22Rv1 (cell line): ENCODE results near the gene EMX1.

ENCODE experiments used
- H3K27ac ChIP-seq: fragments of 450-650 bp; 2 replicates; pipeline ENCODE4 v1.5.1; 2017
- ZFX ChIP-seq: fragments of 450-650 bp; IDR thresholded peaks from 2 replicates; pipeline ENCODE4 v1.6.1; 2017; ENCODE audit warnings: antibody characterized with exemption, borderline replicate concordance
- TF ChIP-seq, protein P1 (sequence below): fragments of 450-650 bp; IDR thresholded peaks from 2 replicates; pipeline ENCODE4 v1.5.1; 2017; ENCODE audit warnings: mild to moderate bottlenecking

EMX1 gene

DNA sequence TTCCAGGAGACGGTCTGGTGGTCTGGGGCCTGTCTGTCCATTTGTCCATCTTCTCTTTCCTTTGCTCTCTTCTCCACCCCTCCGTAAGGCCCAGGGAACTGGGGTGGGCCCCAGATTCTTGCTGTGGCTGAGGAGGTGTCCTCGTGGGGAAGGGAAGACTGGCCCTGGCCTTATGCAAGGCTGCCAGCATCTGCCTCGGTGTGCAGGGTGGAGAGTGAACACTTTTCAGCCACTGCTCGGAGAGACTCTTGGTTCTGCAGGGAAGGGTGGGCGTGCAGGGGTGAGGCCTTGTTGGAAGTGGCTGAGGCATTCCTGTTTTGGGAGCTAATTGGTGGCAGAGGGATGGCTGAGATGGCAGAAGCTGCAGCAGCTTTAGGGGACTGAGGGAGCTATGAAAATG, 23.0 kb downstream of the EMX1 start:
- TF ChIP-seq ZFX, result no peak
- TF ChIP-seq, protein P1, sequence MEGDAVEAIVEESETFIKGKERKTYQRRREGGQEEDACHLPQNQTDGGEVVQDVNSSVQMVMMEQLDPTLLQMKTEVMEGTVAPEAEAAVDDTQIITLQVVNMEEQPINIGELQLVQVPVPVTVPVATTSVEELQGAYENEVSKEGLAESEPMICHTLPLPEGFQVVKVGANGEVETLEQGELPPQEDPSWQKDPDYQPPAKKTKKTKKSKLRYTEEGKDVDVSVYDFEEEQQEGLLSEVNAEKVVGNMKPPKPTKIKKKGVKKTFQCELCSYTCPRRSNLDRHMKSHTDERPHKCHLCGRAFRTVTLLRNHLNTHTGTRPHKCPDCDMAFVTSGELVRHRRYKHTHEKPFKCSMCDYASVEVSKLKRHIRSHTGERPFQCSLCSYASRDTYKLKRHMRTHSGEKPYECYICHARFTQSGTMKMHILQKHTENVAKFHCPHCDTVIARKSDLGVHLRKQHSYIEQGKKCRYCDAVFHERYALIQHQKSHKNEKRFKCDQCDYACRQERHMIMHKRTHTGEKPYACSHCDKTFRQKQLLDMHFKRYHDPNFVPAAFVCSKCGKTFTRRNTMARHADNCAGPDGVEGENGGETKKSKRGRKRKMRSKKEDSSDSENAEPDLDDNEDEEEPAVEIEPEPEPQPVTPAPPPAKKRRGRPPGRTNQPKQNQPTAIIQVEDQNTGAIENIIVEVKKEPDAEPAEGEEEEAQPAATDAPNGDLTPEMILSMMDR, result no peak
- no peak overlapping the region for H3K27ac ChIP-seq

DNA sequence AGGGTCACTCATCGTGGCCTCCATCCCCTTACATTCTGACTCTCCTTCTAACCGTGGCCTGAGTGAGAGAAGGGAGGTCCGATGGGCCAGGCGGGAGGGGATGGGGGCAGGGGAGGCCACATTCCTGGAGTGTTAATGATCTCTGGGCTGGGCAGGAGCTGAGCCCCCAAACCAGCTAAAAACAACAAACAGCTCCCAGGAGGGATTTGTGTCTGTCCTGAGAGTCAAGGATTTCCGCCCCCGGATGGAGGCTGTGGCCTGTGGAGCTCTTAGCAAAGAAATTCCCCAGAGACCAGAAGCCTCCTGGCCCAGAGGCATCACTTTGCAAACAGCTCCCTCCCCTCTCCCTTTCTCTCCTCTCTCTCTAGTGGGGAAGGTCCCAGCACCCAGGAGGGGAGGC, 23.5 kb downstream of the EMX1 start:
- H3K27ac ChIP-seq, result no peak overlapping the region
- TF ChIP-seq, protein P1, result no peak
- TF ChIP-seq ZFX, result no peak

DNA sequence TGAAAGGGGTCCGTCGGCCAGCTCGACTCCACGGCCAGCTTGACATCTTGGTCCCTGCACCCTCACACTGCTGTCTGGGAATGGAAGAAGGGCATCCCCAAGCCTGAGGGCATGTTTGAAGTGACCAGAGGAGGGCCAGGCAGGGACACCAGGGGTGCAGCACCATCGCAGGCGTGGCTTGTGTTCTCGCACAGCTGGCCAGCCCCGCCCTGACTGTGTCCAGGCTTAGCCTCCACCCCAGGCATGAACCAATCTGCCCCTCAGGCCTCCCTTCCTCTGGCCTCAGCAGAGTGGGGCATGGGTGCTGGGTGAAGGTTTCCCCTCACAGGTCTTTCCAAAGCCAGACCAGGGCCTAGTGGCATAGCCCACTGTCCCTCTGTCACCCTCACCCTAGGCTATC, 25.0 kb downstream of the EMX1 start:
- TF ChIP-seq, protein P1, result no peak
- TF ChIP-seq ZFX, result no peak

DNA sequence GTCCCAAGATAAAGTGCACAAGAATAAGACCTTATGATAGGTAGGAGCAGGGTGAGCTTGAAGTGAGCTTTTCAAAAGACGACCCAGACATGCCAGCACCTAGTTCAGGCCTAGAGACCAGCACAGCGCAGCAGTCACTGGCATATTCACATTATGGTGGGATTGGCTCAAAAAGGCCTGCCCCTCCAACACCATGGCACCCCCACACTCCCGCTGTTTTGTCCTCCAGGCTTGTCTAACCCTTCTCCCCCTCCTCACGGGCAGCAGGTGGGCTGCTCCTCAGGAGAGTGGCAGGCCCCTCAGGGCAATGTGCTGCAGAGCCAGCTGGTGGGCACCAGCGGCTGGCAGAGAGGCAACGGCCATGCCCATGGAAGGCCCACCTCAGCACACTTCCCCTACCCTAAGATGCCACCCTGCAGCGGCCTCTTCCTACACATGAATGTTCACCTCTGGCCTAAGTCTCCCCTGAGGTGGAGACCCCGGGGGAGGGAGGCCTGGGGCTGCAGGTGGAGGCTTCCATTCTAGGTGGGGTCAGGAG, 25.6 kb downstream of the EMX1 start:
- TF ChIP-seq, protein P1, result no peak
- no peak for TF ChIP-seq ZFX
- no peak overlapping the region for H3K27ac ChIP-seq

More for the DNA sequence above, 25.0 kb downstream of the EMX1 start:
- no peak overlapping the region for H3K27ac ChIP-seq

DNA sequence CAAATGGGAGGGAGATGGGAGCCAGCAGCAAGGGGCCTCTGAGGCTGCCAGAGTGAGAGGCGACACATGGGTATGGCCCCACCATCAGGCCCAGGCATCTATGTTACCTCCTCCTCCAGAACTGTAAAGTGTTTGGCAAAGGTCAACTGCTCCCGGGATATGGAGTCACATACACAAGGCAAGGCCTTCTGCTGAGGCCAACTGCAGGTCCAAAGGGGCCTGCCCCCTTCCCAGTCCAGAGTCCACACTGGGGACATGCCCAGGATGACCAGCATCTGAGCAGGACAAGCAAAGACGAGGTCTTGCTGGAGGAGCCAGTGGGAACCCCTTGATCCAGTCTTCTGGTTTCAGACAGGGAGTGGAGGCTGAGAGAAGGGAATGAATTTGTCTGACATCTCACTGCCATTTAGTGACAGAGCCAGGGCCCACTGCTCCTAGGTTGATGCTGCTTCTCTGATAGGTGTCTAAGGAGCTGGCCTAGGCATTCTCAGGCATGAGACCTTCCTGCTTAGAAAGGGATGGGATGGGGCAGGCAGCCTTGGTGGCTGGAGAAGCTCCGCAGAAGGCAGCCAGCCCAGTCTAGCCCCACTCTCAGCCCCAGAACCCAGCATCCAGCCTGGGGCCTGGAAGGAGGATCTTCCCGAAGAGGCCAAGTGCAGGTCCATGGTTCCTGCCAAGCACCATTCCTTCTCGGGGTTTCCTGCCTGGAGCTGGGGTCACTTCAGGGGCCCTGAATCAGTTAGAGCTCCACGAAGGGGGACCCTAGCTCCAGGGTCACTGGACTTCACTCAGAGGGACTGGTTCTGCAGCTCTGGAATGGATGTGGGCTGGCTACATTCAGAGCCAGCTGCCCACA, 26.4 kb downstream of the EMX1 start:
- no peak overlapping the region for H3K27ac ChIP-seq
- TF ChIP-seq ZFX, result no peak
- TF ChIP-seq, protein P1, result no peak

DNA sequence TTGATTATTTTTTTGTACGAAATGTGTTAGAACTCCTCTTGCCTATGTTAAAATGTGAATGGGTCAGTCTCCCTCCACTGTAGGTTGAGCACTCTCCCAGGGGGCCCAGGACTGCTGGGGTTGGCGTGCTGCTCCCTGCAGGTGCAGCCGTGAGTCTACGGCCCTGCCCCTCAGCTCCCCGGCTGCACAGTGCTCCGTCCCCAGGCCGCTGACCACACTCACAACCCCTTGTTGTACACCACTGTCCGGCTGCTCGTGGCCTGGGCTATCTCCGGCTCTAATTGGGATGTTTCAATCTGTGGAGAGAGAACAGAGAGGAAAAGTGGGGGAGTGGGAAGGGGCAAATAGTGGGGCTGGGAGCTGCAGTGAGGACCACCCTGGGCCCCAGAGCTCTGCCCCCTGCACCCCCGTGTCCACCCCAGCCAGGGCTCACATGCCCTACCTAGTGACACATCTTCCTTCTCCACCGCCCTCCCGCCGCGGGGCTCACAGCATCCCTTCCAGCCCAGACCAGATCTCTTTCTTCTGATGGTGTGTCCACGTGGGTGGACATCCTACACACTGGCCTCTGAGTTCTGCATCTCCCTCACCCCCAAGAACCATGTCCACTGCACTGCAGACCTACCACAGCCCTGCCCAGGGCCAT, 27.6 kb downstream of the EMX1 start:
- no peak for TF ChIP-seq ZFX
- TF ChIP-seq, protein P1, result no peak

DNA sequence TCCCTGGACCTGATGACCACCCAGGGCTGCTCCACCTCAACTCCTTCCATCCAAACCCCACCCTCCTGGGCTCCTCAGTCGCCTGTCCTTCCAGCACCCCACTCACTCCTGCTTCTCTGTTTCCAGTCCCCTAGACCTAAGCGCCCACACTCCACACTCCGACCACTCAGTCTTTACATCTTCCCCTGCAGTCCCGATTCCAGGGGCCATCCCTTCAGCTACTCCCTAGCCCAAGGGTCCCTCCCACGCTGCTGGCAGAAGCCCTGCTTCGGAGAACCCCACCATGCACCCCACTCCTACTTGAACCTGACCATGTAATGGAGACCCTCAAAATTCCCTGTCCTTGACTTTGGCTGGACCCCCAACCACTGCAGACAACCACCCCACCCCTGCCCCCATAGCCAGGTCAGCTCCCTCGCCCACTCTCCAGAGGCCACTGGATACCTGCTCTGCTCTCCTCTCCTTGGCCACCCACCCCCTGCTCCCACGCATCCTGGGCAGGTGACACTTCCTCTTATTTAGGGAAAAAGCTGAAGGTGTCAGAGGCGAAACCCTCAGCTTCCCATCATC, 28.2 kb downstream of the EMX1 start:
- H3K27ac ChIP-seq, result no peak overlapping the region
- TF ChIP-seq ZFX, result no peak

More for the DNA sequence above, 27.6 kb downstream of the EMX1 start:
- no peak overlapping the region for H3K27ac ChIP-seq
